ENCODE data around the gene EPHA2.
"Not testable (repeated sequence)": the region's sequence is repeated elsewhere in the genome, so short reads cannot be mapped to it uniquely, and the experiment has no call there.

EPHA2 gene

GRCh38 chr1:16114527-16115467 is 41.1 kb downstream of the EPHA2 start:
- Histone ChIP-seq H3K9me3 (ENCODE audit: low read depth, low read length) (no peaks in the 10 kb centered on the region), H3K4me3 (no peak overlapping the region), H3K9ac (ENCODE audit: insufficient read length) (no peak overlapping the region), H3K36me3 (ENCODE audit: insufficient read depth, low read length) (no peaks in the 10 kb centered on the region), H3K27ac (no peak overlapping the region)
- TF ChIP-seq POLR2AphosphoS5 (IDR thresholded peaks at IDR 0.05; ENCODE audit: borderline replicate concordance, low read depth, low read length) = no peak
- no peak for TF ChIP-seq FOXP2 (optimal IDR thresholded peaks at IDR 0.05; ENCODE audit: control extremely low read depth, extremely low read length, insufficient read depth)
- no peak for TF ChIP-seq EZH2 (IDR thresholded peaks at IDR 0.05)
- no peak for DNase-seq (ENCODE audit: low read depth, low spot score)

GRCh38 chr1:16112596-16113555 is 43.0 kb downstream of the EPHA2 start:
- H3K27ac ChIP-seq = no peak overlapping the region

GRCh38 chr1:16111771-16112595 is 43.9 kb downstream of the EPHA2 start:
- Histone ChIP-seq H3K36me3 (ENCODE audit: insufficient read depth, low read length) (no peaks in the 10 kb centered on the region), H3K4me3 (no peak overlapping the region), H3K27ac (no peak overlapping the region), H3K9me3 (ENCODE audit: low read depth, low read length) (no peaks in the 10 kb centered on the region), H3K9ac (ENCODE audit: insufficient read length) (no peak overlapping the region)
- TF ChIP-seq POLR2AphosphoS5 (IDR thresholded peaks at IDR 0.05; ENCODE audit: borderline replicate concordance, low read depth, low read length) (no peak), FOXP2 (optimal IDR thresholded peaks at IDR 0.05; ENCODE audit: control extremely low read depth, extremely low read length, insufficient read depth) (no peak), EZH2 (IDR thresholded peaks at IDR 0.05) (no peak)
- no peak for DNase-seq (ENCODE audit: low read depth, low spot score)

More at GRCh38 chr1:16112596-16113555, 43.0 kb downstream of the EPHA2 start:
- TF ChIP-seq FOXP2 (optimal IDR thresholded peaks at IDR 0.05; ENCODE audit: control extremely low read depth, extremely low read length, insufficient read depth) (no peak), EZH2 (IDR thresholded peaks at IDR 0.05) (no peak), POLR2AphosphoS5 (IDR thresholded peaks at IDR 0.05; ENCODE audit: borderline replicate concordance, low read depth, low read length) (no peak)
- H3K4me3 ChIP-seq = no peak overlapping the region
- no peak for DNase-seq (ENCODE audit: low read depth, low spot score)
- H3K9me3 ChIP-seq (ENCODE audit: low read depth, low read length) = no peaks in the 10 kb centered on the region
- H3K36me3 ChIP-seq (ENCODE audit: insufficient read depth, low read length) = no peaks in the 10 kb centered on the region
- H3K9ac ChIP-seq (ENCODE audit: insufficient read length) = no peak overlapping the region

GRCh38 chr1:16110884-16111283 is 45.0 kb downstream of the EPHA2 start:
- TF ChIP-seq FOXP2 (optimal IDR thresholded peaks at IDR 0.05; ENCODE audit: control extremely low read depth, extremely low read length, insufficient read depth) = no peak
- TF ChIP-seq EZH2 (IDR thresholded peaks at IDR 0.05) = no peak
- TF ChIP-seq POLR2AphosphoS5 (IDR thresholded peaks at IDR 0.05; ENCODE audit: borderline replicate concordance, low read depth, low read length) = no peak
- Histone ChIP-seq H3K27ac (no peak overlapping the region), H3K4me3 (no peak overlapping the region), H3K9ac (ENCODE audit: insufficient read length) (no peak overlapping the region), H3K9me3 (ENCODE audit: low read depth, low read length) (no peaks in the 10 kb centered on the region), H3K36me3 (ENCODE audit: insufficient read depth, low read length) (no peaks in the 10 kb centered on the region)
- DNase-seq (ENCODE audit: low read depth, low spot score) = no peak

- Histone ChIP-seq H3K27ac (no peak overlapping the region), H3K36me3 (ENCODE audit: insufficient read depth, low read length) (no peaks in the 10 kb centered on the region), H3K9me3 (ENCODE audit: low read depth, low read length) (no peaks in the 10 kb centered on the region), H3K4me3 (no peak overlapping the region), H3K9ac (ENCODE audit: insufficient read length) (no peak overlapping the region)
- DNase-seq (ENCODE audit: low read depth, low spot score) = no peak
- TF ChIP-seq POLR2AphosphoS5 (IDR thresholded peaks at IDR 0.05; ENCODE audit: borderline replicate concordance, low read depth, low read length) = no peak
- no peak for TF ChIP-seq FOXP2 (optimal IDR thresholded peaks at IDR 0.05; ENCODE audit: control extremely low read depth, extremely low read length, insufficient read depth)
- no peak for TF ChIP-seq EZH2 (IDR thresholded peaks at IDR 0.05)
These were observed 45.4 kb downstream of the EPHA2 start for GRCh38 chr1:16110456-16110855.

GRCh38 chr1:16109571-16109970 is 46.3 kb downstream of the EPHA2 start:
- DNase-seq (ENCODE audit: low read depth, low spot score) = no peak
- Histone ChIP-seq H3K9ac (ENCODE audit: insufficient read length) (no peak overlapping the region), H3K4me3 (no peak overlapping the region), H3K9me3 (ENCODE audit: low read depth, low read length) (no peaks in the 10 kb centered on the region), H3K36me3 (ENCODE audit: insufficient read depth, low read length) (no peaks in the 10 kb centered on the region), H3K27ac (no peak overlapping the region)
- TF ChIP-seq EZH2 (IDR thresholded peaks at IDR 0.05) = no peak
- no peak for TF ChIP-seq POLR2AphosphoS5 (IDR thresholded peaks at IDR 0.05; ENCODE audit: borderline replicate concordance, low read depth, low read length)
- no peak for TF ChIP-seq FOXP2 (optimal IDR thresholded peaks at IDR 0.05; ENCODE audit: control extremely low read depth, extremely low read length, insufficient read depth)

GRCh38 chr1:16107039-16107438 is 48.8 kb downstream of the EPHA2 start:
- peak overlapping the region; percentile 57 for H3K27ac ChIP-seq
- DNase-seq (ENCODE audit: low read depth, low spot score); H3K9me3 ChIP-seq (ENCODE audit: low read depth, low read length); H3K4me3 ChIP-seq; H3K36me3 ChIP-seq (ENCODE audit: insufficient read depth, low read length); H3K9ac ChIP-seq (ENCODE audit: insufficient read length): not testable (repeated sequence)
